ENCODE results near the gene SST. TPM values are rescaled to one million over a fixed set of nuclear protein-coding genes. Genes with fewer than 3 reads are reported as not detected.

SST gene
- not detected in 2 replicates for total RNA-seq

DNA sequence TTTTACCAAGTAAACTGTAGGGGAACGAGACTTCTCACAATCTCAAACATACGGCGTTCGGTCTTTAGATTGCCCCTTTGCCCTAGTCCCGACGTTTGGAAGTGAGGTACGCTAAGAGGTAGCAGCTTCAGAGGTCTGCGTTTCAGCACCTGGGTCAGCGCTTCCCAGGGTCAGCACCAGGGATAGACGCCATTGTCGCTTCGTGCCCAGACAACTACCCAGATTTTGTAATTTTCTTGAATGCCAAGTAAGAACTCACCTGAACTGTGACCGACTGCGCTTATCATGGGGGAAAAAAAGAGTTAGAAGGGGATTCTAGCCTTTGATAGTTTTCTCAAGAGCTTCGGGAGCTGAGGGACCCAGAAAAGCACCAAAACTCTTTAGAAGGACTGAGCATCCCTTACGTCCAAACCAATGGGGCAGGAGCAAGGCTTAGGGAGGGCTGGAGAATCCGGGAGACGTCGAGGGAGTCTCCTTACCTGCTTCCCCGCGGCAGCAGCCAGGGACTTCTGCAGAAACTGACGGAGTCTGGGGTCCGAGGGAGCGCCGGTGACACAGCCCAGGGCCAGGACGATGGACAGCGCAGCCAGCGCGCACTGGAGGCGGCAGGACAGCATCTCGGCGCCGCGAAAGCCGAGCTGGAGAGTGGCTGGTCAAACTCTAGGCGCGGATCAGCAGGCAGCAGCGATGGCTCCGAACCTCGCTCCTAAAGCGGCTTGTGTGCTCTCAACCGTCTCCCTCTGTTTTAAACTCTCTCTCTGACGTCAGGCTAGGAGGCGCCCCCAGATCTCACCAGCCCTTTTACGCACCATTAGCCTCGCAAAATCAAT, at the start of gene SST:
TSS of gene SST (minus strand) at position 720 of the 830 bp plus-strand sequence. CDS start at position 617, 103 bp downstream.

DNA sequence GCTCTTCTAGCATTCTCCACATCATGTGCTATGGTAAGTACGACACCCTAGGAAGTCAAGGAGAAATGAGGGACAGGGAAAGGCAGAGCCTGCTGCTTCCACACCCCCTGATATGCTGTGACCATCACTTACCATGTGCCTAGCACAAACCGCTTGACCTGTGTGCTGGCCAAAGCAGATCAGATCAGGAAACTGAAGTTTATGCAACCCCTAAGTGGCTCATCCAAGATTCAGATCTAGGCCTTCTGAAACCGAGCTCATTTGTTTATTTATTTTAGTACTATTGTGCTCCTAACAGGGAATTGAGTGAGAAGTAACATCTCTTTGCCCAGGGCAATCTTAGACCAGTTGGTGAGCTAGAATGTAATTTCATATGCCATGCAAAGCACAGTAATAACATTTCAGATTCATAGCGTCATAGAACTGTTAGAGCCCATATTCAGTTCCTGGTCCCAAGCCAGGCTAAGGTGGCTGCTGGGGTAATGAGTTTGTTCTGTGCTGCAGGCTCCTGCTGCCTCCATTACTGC, 32.4 kb upstream of the SST start, which contains the start of gene RTP2:
TSS of gene RTP2 (minus strand) at position 51 of the 527 bp plus-strand sequence. CDS start 429 bp downstream, outside the sequence.

Other genes starting within 250 kb of the SST start
- not detected in 2 replicates for gene RTP2, start 32.2 kb upstream of the SST start, total RNA-seq
- gene BCL6, start 75.1 kb upstream of the SST start, total RNA-seq: 5.7 and 7.5 TPM in 2 replicates

All from mammary microvascular endothelial cell (primary cell).